NCI-H2196 treated with DMSO at 0.1 percent for 48 hours (cell line): Measurements from ENCODE around the gene IGFBP4.

Experiments used
- DNase-seq: peaks from one replicate; lab custom pipeline; 2025; ENCODE audit not compliant: unreplicated experiment; lab: John Stamatoyannopoulos, UW

The IGFBP4 gene

GRCh38 chr17:40470932-40471828 lies 27.9 kb downstream of the IGFBP4 start:
- no peak for DNase-seq

DNA sequence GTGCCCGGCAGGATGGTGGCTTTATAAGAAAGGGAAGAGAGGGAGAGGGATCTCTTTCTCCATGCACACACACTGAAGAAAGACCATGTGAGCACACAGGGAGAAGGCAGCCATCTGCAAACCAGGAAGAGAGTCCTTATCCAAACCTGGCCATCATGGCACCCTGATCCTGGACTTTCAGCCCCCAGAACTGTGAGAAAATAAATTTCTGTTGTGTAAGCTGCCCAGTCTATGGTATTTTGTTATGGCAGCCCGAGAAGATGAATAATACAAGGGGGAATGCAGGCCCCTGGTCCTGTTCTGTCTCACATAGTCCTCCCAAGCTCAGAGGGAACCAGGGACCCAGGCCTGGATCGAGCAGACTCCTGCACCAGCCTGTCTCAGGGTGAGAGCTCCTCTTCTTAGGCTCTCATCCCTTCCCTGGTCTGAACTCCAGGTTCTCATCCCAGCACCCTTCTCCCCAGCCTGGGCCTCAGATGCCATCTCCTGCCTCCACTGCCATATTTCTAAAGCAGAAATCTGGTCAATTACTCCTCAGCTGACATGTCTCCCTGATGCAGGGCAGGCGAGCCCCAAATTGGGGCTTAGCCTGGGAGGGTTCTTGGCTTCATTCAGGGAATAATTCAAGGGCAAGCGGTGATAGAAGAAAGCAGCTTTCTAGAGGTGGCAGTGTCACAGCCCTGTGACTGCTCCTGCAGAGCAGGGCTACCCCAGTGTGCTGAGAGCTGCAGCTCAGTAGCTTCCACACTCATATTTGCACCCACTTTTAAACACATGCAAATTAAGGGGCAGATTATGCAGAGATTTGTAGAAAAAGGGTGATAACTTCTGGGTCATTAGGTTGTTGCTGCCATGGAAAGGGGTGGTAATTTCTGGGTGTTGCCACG lies 28.8 kb downstream of the IGFBP4 start:
- DNase-seq = no peak

- DNase-seq = no peak
These were observed 29.6 kb downstream of the IGFBP4 start for GRCh38 chr17:40472733-40473452.

- no peak for DNase-seq
These were observed 30.5 kb downstream of the IGFBP4 start for GRCh38 chr17:40473573-40474365.

GRCh38 chr17:40474419-40475002 lies 31.3 kb downstream of the IGFBP4 start:
- no peak for DNase-seq

GRCh38 chr17:40475234-40475908 lies 32.1 kb downstream of the IGFBP4 start:
- DNase-seq = no peak

DNA sequence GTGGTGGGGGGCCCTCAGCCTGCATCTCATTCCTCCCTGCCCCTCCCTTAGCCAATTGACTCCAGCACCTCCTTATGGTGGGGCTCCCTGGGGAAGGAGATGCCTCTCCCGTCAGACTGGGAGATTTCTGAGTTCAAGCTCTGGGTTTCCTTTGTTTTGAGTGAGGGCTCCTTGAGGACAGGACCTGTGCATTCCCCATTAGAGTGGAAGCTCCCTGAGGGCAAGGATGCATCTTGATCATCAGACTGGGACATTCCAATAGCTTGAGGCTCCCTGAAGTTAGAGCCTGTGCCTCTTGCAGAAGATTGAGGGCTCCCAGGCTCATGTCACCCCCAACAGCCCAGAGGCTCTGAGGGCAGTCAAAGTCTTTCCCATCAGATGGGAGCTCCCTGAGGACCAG lies 34.5 kb downstream of the IGFBP4 start:
- DNase-seq = no peak

GRCh38 chr17:40478486-40478885 lies 35.2 kb downstream of the IGFBP4 start:
- DNase-seq = no peak

DNA sequence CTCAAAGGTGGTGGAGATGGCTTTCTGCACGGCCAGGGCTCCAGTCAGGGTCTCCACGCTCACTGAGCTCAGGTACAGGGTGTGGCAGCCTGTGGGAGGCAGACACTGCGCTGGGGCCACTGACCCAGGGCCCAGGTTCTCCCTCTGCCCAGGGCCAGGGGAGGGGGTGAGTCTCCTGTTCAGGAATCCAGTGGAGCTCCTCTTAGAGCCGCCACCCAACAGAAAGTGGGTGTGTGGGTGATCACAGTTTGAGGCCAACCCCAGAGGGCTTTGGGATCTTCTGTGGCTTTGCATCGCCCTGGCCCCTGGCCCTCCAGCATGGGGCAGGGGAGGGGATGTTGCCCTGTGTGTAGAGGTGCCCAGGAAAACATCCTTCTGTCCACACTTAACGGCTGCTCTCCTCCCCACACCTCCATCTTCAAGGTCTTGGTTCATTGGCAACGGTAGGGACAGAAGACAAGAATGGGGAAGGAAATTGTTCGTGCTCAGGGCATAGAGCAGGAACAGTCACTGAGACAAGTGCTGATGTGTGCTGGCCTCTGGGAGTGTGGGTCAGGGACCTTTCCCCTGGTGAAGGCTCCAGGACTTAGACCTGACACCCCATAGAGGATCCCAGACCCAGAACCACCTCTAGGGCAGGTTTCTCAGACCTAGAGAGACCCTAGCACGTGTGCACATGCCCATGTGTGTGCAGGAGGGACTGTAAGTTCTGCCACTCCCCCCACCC lies 36.7 kb downstream of the IGFBP4 start:
- no peak for DNase-seq

DNA sequence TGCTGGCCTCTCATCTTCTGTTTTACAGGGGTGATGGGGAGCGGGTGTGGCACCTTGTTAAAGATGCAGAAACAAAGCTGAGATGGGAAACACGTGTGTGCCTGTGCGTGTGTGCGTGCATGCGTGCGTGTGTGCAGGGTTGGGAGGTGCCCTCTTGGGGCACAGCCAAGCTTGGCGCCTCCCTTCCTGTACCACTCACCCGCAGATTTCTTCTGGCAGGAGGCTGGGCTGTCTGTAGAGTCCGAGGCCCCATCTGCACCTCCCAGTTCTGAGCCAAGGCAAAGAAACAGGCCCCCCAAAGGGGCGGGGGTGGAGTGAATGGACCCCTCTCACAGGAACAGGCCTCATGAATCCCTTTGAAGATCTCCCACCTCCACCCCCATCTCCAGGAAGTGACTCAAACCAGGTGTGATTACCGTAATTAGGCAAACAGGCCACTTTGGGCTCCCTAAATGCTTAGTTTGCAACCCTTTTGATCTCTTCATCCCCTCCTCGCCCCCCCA lies 37.3 kb downstream of the IGFBP4 start:
- no peak for DNase-seq

DNA sequence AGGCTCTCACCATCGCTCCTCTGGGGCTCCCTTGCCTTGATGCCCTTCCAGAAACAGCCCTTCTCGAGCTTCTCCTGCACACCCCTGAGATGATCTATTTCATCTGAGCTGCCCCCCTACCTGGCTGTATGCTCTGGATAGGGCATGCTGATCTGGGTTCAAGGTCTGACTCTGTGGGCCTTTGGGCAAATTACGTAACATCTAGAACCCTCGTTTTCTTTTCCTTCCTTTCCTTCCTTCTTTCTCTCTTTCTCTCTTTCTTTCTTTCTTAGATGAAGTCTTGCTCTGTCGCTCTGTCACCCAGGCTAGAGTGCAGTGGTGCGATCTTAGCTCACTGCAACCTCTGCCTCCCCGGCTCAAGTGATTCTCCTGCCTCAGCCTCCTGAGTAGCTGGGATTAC lies 37.9 kb downstream of the IGFBP4 start:
- DNase-seq = no peak

DNA sequence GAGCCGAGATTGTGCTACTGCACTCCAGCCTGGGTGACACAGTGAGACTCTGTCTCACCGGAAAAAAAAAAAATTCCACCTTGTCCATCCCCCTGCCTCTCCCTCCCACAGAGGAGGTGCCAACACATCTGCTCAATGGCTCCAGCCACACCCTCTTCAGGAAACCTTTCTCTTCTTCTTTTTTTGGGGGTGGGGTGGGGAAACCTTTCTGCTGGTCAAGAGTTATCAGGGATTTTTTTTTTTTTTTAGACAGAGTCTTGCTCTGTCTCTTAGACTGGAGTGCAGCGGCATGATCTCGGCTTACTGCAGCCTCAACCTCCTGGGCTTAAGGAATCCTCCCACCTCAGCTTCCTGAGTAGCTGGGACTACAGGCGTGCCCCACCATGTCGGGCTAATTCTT lies 39.5 kb downstream of the IGFBP4 start:
- DNase-seq = no peak

- DNase-seq = no peak
These were observed 40.4 kb downstream of the IGFBP4 start for GRCh38 chr17:40483679-40484078.

GRCh38 chr17:40484285-40484972 lies 41.2 kb downstream of the IGFBP4 start:
- DNase-seq = no peak

DNA sequence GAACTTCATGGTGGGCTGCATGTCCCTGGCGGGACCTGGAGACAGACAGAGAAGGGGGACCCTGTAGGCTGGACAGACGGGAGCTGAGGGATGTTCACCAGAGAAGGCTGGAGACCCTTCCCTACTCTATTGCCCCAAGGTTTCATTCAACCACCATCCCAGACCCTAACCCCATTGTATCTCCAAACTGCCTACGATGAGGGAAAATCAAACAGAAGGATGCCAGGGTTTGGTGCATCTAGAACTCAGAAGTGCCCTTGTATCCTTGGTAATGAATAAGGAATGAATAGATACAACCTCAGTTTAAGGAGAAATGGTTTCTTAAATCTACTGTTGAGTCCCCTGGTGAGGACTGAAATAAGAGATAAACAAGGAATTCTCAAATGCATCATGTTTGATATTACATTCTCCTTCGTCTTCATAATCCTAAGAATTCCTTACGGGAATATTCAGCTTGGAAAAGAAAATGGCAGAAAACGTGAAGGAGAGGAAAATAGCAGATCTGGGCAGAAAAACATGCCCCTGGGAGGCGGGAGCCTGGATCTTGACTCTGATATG lies 41.8 kb downstream of the IGFBP4 start:
- no peak for DNase-seq

GRCh38 chr17:40485851-40486521 lies 42.7 kb downstream of the IGFBP4 start:
- peak; percentile 14 for DNase-seq
